SU-DHL-6 (cell line): ENCODE data around the gene LRP1.

Experiments
- EZH2phosphoT487 ChIP-seq: fragments of 200-600 bp; sonication (generic), shearing (Covaris generic); conservative IDR thresholded peaks from 2 replicates; pipeline ENCODE4 v1.6.1; 2018; ENCODE audit warnings: mild to moderate bottlenecking, antibody characterized with exemption, low read length, moderate library complexity, mixed read lengths
- TF ChIP-seq, protein P1 (sequence below): fragments of 200-600 bp; sonication (generic); IDR thresholded peaks from one replicate; pipeline ENCODE4 v1.5.1; 2017; ENCODE audit warnings: antibody characterized with exemption, mild to moderate bottlenecking, low read length, moderate library complexity; ENCODE audit not compliant: insufficient read depth, poor library complexity, severe bottlenecking

DNA sequence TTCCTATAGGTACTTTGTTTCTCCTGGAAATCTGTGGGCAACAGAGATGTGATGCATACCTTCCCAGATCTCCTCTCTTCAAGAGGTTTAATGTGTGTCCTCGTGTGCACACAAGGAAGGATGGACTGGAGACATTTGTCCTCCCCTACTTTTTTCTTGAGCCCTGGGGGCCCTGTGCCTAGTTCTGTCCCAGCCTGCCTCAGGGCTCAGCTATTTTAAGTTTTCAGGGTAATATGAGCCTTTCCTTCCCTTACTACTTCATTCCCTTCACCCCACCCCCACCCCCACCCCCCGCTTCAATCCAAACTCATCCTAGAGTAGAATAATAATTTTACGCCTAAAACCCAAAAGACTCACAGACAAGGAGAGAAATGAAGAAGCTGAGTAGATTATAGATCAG lies 122.3 kb downstream of the LRP1 start:
- TF ChIP-seq, protein P1, sequence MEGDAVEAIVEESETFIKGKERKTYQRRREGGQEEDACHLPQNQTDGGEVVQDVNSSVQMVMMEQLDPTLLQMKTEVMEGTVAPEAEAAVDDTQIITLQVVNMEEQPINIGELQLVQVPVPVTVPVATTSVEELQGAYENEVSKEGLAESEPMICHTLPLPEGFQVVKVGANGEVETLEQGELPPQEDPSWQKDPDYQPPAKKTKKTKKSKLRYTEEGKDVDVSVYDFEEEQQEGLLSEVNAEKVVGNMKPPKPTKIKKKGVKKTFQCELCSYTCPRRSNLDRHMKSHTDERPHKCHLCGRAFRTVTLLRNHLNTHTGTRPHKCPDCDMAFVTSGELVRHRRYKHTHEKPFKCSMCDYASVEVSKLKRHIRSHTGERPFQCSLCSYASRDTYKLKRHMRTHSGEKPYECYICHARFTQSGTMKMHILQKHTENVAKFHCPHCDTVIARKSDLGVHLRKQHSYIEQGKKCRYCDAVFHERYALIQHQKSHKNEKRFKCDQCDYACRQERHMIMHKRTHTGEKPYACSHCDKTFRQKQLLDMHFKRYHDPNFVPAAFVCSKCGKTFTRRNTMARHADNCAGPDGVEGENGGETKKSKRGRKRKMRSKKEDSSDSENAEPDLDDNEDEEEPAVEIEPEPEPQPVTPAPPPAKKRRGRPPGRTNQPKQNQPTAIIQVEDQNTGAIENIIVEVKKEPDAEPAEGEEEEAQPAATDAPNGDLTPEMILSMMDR, result no peak
- no peak for TF ChIP-seq EZH2phosphoT487
